T-helper 2 cell treated with Interferon-gamma antibody and Interleukin-4, amounts not matched to agents 5 μg/mL and 100 μg/mL, for 36 hours (primary cell): ENCODE measurements around the gene IRX2.

Experiments
- DNase-seq: peaks from one replicate; pipeline ENCODE4 v3.0.0; 2021; ENCODE audit warnings: low spot score
- H3K27ac Mint-ChIP-seq: one replicate; pipeline ENCODE4 v1.8.0; 2021; ENCODE audit warnings: mild to moderate bottlenecking, mixed read lengths
- H3K27me3 Mint-ChIP-seq: one replicate; pipeline ENCODE4 v1.8.0; 2021; ENCODE audit warnings: low read depth, mixed read lengths
- H3K36me3 Mint-ChIP-seq: one replicate; pipeline ENCODE4 v1.8.0; 2021; ENCODE audit warnings: low read depth, mixed read lengths
- H3K4me1 Mint-ChIP-seq: one replicate; pipeline ENCODE4 v1.8.0; 2021; ENCODE audit warnings: low read depth, mixed read lengths
- H3K4me3 Mint-ChIP-seq: one replicate; pipeline ENCODE4 v1.8.0; 2022; ENCODE audit warnings: mild to moderate bottlenecking, moderate library complexity, mixed read lengths
- H3K9me3 Mint-ChIP-seq: one replicate; pipeline ENCODE4 v1.8.0; 2021; ENCODE audit warnings: mixed read lengths

IRX2 gene

GRCh38 chr5:2725980-2726765 lies 25.3 kb downstream of the IRX2 start:
- DNase-seq, result no peak
- no peak overlapping the region for H3K4me3 Mint-ChIP-seq

DNA sequence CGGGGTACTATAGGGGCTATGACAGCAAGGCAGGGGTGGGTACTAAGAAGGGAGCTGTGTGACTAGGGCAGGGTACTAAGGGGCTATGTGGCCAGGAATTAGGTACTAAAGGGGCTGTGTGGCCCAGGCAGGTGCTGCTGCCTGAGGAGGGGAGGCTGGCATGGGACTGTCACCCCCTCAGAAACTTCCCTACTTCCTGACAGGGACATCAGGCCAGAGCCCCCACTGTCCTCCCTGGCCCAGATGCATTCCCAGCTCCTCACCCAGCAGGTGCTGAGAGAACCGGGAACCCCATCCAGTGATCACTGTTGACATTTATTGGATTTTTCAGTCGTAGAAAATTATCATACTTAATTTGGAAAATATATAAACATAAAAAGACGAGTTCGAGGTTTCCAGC lies 26.6 kb downstream of the IRX2 start:
- Mint-ChIP-seq H3K27me3 (no peaks in the 10 kb centered on the region), H3K4me3 (no peak overlapping the region), H3K27ac (no peak overlapping the region), H3K4me1 (no peaks in the 10 kb centered on the region), H3K9me3 (no peaks in the 10 kb centered on the region), H3K36me3 (no peaks in the 10 kb centered on the region)
- DNase-seq, result no peak

More at GRCh38 chr5:2725980-2726765, 25.3 kb downstream of the IRX2 start:
- H3K4me1 Mint-ChIP-seq, result no peaks in the 10 kb centered on the region
- H3K27ac Mint-ChIP-seq, result no peak overlapping the region
- H3K36me3 Mint-ChIP-seq, result no peaks in the 10 kb centered on the region
- no peaks in the 10 kb centered on the region for H3K27me3 Mint-ChIP-seq
- H3K9me3 Mint-ChIP-seq, result no peaks in the 10 kb centered on the region

DNA sequence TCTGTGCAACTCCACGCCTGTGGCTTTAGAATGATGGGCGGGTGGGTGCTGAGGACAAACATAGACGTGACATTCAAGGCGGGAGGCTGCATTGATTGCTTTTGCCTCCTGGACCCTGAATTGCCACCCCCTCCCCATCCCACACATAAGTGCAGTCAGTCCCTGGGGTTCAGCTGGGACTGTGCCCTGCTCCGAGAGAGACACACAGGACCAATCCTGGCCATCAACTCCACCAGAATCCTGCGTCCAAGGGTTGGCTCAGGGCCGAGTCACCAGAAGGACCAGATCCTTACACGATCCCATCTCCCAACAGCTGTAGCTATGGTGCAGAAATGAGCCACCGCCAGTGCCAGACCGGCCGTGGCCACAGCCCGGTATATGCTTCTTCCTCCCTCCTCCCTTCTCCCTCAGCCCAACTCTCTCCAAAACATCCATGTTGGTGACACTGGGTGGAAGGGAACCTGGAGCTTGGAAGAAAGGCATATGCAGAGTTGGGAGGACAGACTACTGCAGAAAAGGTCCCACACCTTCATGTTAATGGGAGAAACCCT lies 27.4 kb downstream of the IRX2 start:
- DNase-seq, result no peak
- H3K9me3 Mint-ChIP-seq, result no peaks in the 10 kb centered on the region
- no peaks in the 10 kb centered on the region for H3K36me3 Mint-ChIP-seq
- no peaks in the 10 kb centered on the region for H3K27me3 Mint-ChIP-seq
- no peak overlapping the region for H3K27ac Mint-ChIP-seq
- no peaks in the 10 kb centered on the region for H3K4me1 Mint-ChIP-seq
- no peak overlapping the region for H3K4me3 Mint-ChIP-seq

- Mint-ChIP-seq H3K4me3 (no peak overlapping the region), H3K4me1 (no peaks in the 10 kb centered on the region), H3K9me3 (no peaks in the 10 kb centered on the region), H3K36me3 (no peaks in the 10 kb centered on the region), H3K27me3 (no peaks in the 10 kb centered on the region), H3K27ac (no peak overlapping the region)
- DNase-seq, result no peak
These were observed 28.6 kb downstream of the IRX2 start for GRCh38 chr5:2722901-2723300.

- Mint-ChIP-seq H3K27ac (no peak overlapping the region), H3K4me3 (no peak overlapping the region), H3K9me3 (no peaks in the 10 kb centered on the region), H3K27me3 (no peaks in the 10 kb centered on the region), H3K4me1 (no peaks in the 10 kb centered on the region), H3K36me3 (no peaks in the 10 kb centered on the region)
- DNase-seq, result no peak
These were observed 29.9 kb downstream of the IRX2 start for GRCh38 chr5:2721385-2722138.

- no peak for DNase-seq
- Mint-ChIP-seq H3K9me3 (no peaks in the 10 kb centered on the region), H3K36me3 (no peaks in the 10 kb centered on the region), H3K4me3 (no peak overlapping the region), H3K27me3 (no peaks in the 10 kb centered on the region), H3K27ac (no peak overlapping the region), H3K4me1 (no peaks in the 10 kb centered on the region)
These were observed 32.1 kb downstream of the IRX2 start for GRCh38 chr5:2719332-2719731.

GRCh38 chr5:2718115-2718514 lies 33.4 kb downstream of the IRX2 start:
- Mint-ChIP-seq H3K9me3 (no peaks in the 10 kb centered on the region), H3K27me3 (no peaks in the 10 kb centered on the region), H3K4me1 (no peaks in the 10 kb centered on the region), H3K27ac (no peak overlapping the region), H3K4me3 (no peak overlapping the region), H3K36me3 (no peaks in the 10 kb centered on the region)
- no peak for DNase-seq

GRCh38 chr5:2715856-2716255 lies 35.6 kb downstream of the IRX2 start:
- Mint-ChIP-seq H3K4me3 (no peak overlapping the region), H3K36me3 (no peaks in the 10 kb centered on the region), H3K27me3 (no peaks in the 10 kb centered on the region), H3K27ac (no peak overlapping the region), H3K4me1 (no peaks in the 10 kb centered on the region), H3K9me3 (no peaks in the 10 kb centered on the region)
- no peak for DNase-seq

- Mint-ChIP-seq H3K36me3 (no peaks in the 10 kb centered on the region), H3K27ac (no peak overlapping the region), H3K27me3 (no peaks in the 10 kb centered on the region), H3K9me3 (no peaks in the 10 kb centered on the region), H3K4me1 (no peaks in the 10 kb centered on the region), H3K4me3 (no peak overlapping the region)
- DNase-seq, result no peak
These were observed 36.7 kb downstream of the IRX2 start for GRCh38 chr5:2714805-2715204.

GRCh38 chr5:2714026-2714425 lies 37.5 kb downstream of the IRX2 start:
- Mint-ChIP-seq H3K4me3 (no peak overlapping the region), H3K27me3 (no peaks in the 10 kb centered on the region), H3K4me1 (no peaks in the 10 kb centered on the region), H3K27ac (no peak overlapping the region), H3K36me3 (no peaks in the 10 kb centered on the region), H3K9me3 (no peaks in the 10 kb centered on the region)
- no peak for DNase-seq

GRCh38 chr5:2711446-2712425 lies 39.7 kb downstream of the IRX2 start:
- Mint-ChIP-seq H3K36me3 (no peaks in the 10 kb centered on the region), H3K9me3 (no peaks in the 10 kb centered on the region), H3K27ac (no peak overlapping the region), H3K4me1 (no peaks in the 10 kb centered on the region), H3K27me3 (no peaks in the 10 kb centered on the region), H3K4me3 (no peak overlapping the region)
- no peak for DNase-seq

GRCh38 chr5:2710910-2711309 lies 40.6 kb downstream of the IRX2 start:
- no peaks in the 10 kb centered on the region for H3K4me1 Mint-ChIP-seq
- no peaks in the 10 kb centered on the region for H3K36me3 Mint-ChIP-seq
- no peak overlapping the region for H3K4me3 Mint-ChIP-seq
- no peak for DNase-seq
- H3K9me3 Mint-ChIP-seq, result no peaks in the 10 kb centered on the region
- no peaks in the 10 kb centered on the region for H3K27me3 Mint-ChIP-seq
- H3K27ac Mint-ChIP-seq, result no peak overlapping the region

DNA sequence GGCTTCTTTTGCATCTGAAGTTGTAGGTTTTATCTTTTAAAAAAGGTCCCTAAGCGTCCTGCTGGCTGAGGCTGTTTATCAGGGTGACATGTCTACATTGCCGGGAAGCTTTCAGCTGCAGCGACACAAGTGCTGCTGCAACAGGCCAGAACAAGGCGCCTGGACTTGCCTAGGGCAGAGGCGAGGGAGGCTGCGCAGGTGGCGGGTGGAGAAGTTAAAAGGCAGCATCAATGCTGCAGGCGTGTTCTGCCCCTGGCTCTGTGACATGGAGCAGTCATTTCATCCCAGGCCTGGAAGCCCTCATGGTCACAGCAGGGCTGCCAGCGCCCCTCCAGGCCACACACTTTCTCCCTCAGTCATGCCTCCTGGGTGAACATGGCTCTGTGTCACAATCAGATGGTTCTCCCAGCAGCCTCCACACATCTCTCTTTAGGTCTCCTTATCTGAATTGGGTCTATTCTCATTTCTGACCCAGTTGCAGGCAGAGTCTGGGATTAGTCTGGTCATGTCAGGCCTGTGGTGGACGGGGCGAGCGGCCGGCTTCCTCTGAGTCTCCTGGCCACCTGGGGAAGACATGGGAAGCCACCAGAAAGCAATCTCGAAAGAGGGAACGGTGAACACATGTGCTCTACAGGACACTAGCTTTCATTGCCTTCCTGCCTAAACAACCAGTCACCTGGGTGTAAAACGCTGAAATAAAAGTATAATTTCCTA lies 41.3 kb downstream of the IRX2 start:
- Mint-ChIP-seq H3K27me3 (no peaks in the 10 kb centered on the region), H3K36me3 (no peaks in the 10 kb centered on the region), H3K9me3 (no peaks in the 10 kb centered on the region), H3K4me3 (no peak overlapping the region), H3K4me1 (no peaks in the 10 kb centered on the region), H3K27ac (no peak overlapping the region)
- DNase-seq, result no peak
